ENCODE results near the gene BAIAP3.

- TF ChIP-seq SP1 (IDR thresholded peaks at IDR 0.05; ENCODE audit: low read depth, low read length): no peak
- TF ChIP-seq EZH2 (IDR thresholded peaks at IDR 0.05; ENCODE audit: low read depth, low read length, severe bottlenecking): no peak
- TF ChIP-seq JUND (IDR thresholded peaks at IDR 0.05; ENCODE audit: low read length): no peak
- TF ChIP-seq EP300 (IDR thresholded peaks at IDR 0.05; ENCODE audit: borderline replicate concordance in 1 of 2, low read depth in 2 of 2, low read length in 2 of 2): no peak
- TF ChIP-seq HDAC6 (IDR thresholded peaks at IDR 0.05; ENCODE audit: low read depth, low read length): no peak
- TF ChIP-seq, protein P1, sequence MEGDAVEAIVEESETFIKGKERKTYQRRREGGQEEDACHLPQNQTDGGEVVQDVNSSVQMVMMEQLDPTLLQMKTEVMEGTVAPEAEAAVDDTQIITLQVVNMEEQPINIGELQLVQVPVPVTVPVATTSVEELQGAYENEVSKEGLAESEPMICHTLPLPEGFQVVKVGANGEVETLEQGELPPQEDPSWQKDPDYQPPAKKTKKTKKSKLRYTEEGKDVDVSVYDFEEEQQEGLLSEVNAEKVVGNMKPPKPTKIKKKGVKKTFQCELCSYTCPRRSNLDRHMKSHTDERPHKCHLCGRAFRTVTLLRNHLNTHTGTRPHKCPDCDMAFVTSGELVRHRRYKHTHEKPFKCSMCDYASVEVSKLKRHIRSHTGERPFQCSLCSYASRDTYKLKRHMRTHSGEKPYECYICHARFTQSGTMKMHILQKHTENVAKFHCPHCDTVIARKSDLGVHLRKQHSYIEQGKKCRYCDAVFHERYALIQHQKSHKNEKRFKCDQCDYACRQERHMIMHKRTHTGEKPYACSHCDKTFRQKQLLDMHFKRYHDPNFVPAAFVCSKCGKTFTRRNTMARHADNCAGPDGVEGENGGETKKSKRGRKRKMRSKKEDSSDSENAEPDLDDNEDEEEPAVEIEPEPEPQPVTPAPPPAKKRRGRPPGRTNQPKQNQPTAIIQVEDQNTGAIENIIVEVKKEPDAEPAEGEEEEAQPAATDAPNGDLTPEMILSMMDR (IDR thresholded peaks at IDR 0.05; ENCODE audit: control extremely low read depth in 1 of 3, insufficient read depth in 1 of 3, low read depth in 1 of 3, low read length in 3 of 3): no peak
- TF ChIP-seq POLR2A (IDR thresholded peaks at IDR 0.05; ENCODE audit: control extremely low read depth in 1 of 2, low read depth in 2 of 2, low read length in 2 of 2): no peak
- no peak for TF ChIP-seq CHD1 (IDR thresholded peaks at IDR 0.05; ENCODE audit: low read depth, low read length)
- no peak for TF ChIP-seq ASH2L (IDR thresholded peaks at IDR 0.05; ENCODE audit: low read length)
- TF ChIP-seq CHD2 (IDR thresholded peaks at IDR 0.05; ENCODE audit: low read length): no peak
- no peak for TF ChIP-seq JUN (IDR thresholded peaks at IDR 0.05; ENCODE audit: low read depth, low read length)
- TF ChIP-seq, protein P2, sequence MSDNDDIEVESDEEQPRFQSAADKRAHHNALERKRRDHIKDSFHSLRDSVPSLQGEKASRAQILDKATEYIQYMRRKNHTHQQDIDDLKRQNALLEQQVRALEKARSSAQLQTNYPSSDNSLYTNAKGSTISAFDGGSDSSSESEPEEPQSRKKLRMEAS (IDR thresholded peaks at IDR 0.05): no peak
- TF ChIP-seq TAF7 (optimal IDR thresholded peaks at IDR 0.05; ENCODE audit: borderline replicate concordance, low read depth, low read length): no peak
These were observed 46.8 kb upstream of the BAIAP3 start for GRCh38 chr16:1286513-1287094.
